Measurements from ENCODE around the gene FER.

DNA sequence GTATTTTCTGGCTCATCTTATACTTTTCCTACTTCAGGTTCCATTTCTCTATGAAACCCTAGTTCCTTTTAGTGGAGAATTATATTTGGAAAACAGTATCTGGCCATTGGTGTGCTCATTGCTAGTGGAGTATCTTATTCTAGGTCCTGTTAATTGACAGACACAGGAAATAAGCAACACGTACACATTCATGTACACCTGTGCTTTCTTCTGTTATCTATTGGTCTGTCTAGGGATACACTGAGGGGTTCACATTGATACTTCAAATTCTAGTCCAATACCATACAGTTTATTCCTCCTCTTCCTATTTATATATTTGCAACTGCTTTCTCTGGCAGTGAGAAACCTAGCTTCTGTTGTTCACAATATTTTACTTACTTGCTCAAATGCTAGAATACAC is 110.2 kb downstream of the FER start:
- TF ChIP-seq, protein P1, sequence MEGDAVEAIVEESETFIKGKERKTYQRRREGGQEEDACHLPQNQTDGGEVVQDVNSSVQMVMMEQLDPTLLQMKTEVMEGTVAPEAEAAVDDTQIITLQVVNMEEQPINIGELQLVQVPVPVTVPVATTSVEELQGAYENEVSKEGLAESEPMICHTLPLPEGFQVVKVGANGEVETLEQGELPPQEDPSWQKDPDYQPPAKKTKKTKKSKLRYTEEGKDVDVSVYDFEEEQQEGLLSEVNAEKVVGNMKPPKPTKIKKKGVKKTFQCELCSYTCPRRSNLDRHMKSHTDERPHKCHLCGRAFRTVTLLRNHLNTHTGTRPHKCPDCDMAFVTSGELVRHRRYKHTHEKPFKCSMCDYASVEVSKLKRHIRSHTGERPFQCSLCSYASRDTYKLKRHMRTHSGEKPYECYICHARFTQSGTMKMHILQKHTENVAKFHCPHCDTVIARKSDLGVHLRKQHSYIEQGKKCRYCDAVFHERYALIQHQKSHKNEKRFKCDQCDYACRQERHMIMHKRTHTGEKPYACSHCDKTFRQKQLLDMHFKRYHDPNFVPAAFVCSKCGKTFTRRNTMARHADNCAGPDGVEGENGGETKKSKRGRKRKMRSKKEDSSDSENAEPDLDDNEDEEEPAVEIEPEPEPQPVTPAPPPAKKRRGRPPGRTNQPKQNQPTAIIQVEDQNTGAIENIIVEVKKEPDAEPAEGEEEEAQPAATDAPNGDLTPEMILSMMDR (IDR thresholded peaks at IDR 0.05 in 8 of 11, conservative IDR thresholded peaks at IDR 0.05 in 3 of 11): no peak
- TF ChIP-seq POLR2A (IDR thresholded peaks at IDR 0.05) (no peak), POLR2AphosphoS5 (IDR thresholded peaks at IDR 0.05) (no peak)
